SU-DHL-6 (cell line): ENCODE measurements around the gene SLC30A2.

ENCODE experiments used
- CTCF ChIP-seq: fragments of 200-600 bp; sonication (generic); IDR thresholded peaks from one replicate; pipeline ENCODE4 v1.5.1; 2017; ENCODE audit warnings: antibody characterized with exemption, mild to moderate bottlenecking, low read length, moderate library complexity; ENCODE audit not compliant: insufficient read depth, poor library complexity, severe bottlenecking
- EZH2phosphoT487 ChIP-seq: fragments of 200-600 bp; sonication (generic), shearing (Covaris generic); conservative IDR thresholded peaks from 2 replicates; pipeline ENCODE4 v1.6.1; 2018; ENCODE audit warnings: mild to moderate bottlenecking, antibody characterized with exemption, low read length, moderate library complexity, mixed read lengths

DNA sequence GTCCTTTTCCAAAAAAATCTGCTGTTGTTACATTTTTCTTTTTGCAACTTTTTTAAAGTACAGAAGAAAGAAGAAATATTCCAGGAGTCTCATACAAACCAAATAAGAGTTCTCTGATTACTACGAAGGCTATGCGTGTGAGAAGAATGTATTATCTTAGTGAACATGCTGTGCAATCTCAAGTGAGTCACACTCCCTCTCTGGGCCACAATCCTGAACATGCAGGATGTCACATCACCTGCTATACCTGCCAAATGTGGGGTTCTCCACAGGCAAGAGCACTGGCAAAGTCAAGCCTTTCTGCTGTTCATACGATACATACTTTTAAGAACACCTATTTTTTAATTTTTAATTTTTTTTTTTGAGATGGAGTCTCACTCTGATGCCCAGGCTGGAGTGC lies 43.2 kb upstream of the SLC30A2 start:
- TF ChIP-seq CTCF (no peak), EZH2phosphoT487 (no peak)
